ENCODE results near the gene KCNJ6. TPM values are rescaled to one million over a fixed set of nuclear protein-coding genes. Genes with fewer than 3 reads are reported as not detected.

The KCNJ6 gene
- total RNA-seq, 1 experiment from 2014 or later = not detected

DNA sequence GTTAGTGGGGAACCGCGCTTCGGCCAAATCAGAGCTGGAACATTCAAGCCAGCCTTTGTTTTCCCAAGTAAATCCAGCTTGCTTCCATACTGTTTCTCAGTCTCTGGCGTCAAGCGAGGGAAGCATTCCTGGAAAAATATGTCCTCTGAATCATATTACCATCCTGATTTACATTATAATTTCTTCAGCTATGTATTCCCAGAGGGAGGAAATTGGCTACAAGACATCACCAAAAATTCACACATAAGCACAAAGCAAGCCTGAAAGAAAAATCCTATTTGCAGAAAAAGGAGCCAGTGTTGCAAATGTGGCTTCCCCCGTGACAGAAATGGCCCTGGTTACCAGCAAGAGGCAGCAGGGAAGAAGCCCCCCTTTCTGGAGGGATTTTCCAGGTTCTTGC is 233.3 kb downstream of the KCNJ6 start:
- ATAC-seq (no peak), DNase-seq (ENCODE audit: low read depth, low spot score) (no peak)
- no peaks in the 10 kb centered on the region for H4K20me1 ChIP-seq (ENCODE audit: insufficient read depth)
- RAD21 ChIA-PET (ENCODE audit: low non-redundant PET in 1 of 2, low total read pairs in 2 of 2, uncharacterized antibody in 2 of 2, unreplicated experiment in 2 of 2) = no interaction called here
- H3K27ac ChIP-seq (ENCODE audit: low read depth, low read length) = no peak overlapping the region
- no peaks in the 10 kb centered on the region for H3K36me3 ChIP-seq (ENCODE audit: control insufficient read depth in 1 of 2, insufficient read depth in 2 of 2, low read length in 2 of 2)
- POLR2A ChIA-PET = no interaction called here
- CTCF ChIA-PET = no interaction called here
- TF ChIP-seq CEBPB (IDR thresholded peaks at IDR 0.05; ENCODE audit: low read depth) = no peak
- no peaks in the 10 kb centered on the region for H3K9me3 ChIP-seq (ENCODE audit: control insufficient read depth in 1 of 2, insufficient read depth in 1 of 2, low read depth in 1 of 2, low read length in 2 of 2)
- no TSS peak for BruUV-seq (replicated peaks)
- no peaks in the 10 kb centered on the region for H3K9me2 ChIP-seq (ENCODE audit: insufficient read depth)
- H3K4me1 ChIP-seq (ENCODE audit: control insufficient read depth in 1 of 2, insufficient read depth in 2 of 2, low read length in 2 of 2) = no peaks in the 10 kb centered on the region
- peaks cover 26% of the 10 kb centered on the region for H3K27me3 ChIP-seq (ENCODE audit: insufficient read depth, low read length)
- H3K4me3 ChIP-seq (replicated peaks in 1 of 2; ENCODE audit: low read depth in 1 of 2, low read length in 2 of 2) = no peak overlapping the region
- H3K4me2 ChIP-seq (ENCODE audit: low read length) = no peak overlapping the region
- intact Hi-C loops (cut with micrococcal nuclease) = no loop called here
- H2AFZ ChIP-seq (ENCODE audit: low read depth, low read length, poor library complexity, severe bottlenecking) = no peak overlapping the region
- H3K79me2 ChIP-seq (ENCODE audit: insufficient read depth, low read length) = no peaks in the 10 kb centered on the region
- no peak overlapping the region for H3K9ac ChIP-seq (ENCODE audit: low read length)

DNA sequence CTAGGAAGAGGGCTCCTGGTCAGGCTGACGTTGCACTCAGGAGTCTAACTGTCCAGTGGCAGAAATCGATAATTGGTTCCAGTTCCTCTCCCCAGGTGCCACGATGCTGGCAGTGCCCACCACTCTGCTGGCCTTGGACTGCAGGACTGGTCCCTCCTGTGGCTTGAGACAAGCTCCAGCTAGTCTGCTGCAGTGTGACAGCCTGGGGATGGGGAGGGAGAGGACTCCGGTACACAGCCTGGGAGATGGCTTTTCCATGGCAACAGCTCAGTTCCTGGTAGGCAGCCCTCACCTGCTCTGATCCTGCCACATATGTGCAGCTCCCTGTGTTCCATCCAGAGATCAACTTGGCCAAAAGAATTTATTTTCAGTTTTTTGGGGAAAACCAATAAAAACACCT is 239.3 kb downstream of the KCNJ6 start:
- no TSS peak for BruUV-seq (replicated peaks)
- TF ChIP-seq SRF (IDR thresholded peaks at IDR 0.05; ENCODE audit: low read depth) (no peak), YY1 (IDR thresholded peaks at IDR 0.05; ENCODE audit: extremely low read depth, insufficient replicate concordance, low read depth, low read length) (no peak), ZFX (IDR thresholded peaks at IDR 0.05) (no peak), CTCF (IDR thresholded peaks at IDR 0.05 in 2 of 3, conservative IDR thresholded peaks at IDR 0.05 in 1 of 3; ENCODE audit: borderline replicate concordance in 1 of 3, insufficient read depth in 1 of 3, low read depth in 2 of 3, low read length in 2 of 3) (no peak), ZNF274 (IDR thresholded peaks at IDR 0.05; ENCODE audit: low read depth, low read length) (no peak), MAX (IDR thresholded peaks at IDR 0.05) (no peak), EZH2phosphoT487 (IDR thresholded peaks at IDR 0.05; ENCODE audit: borderline replicate concordance) (no peak), RAD21 (IDR thresholded peaks at IDR 0.05; ENCODE audit: low read depth) (no peak), TCF7L2 (IDR thresholded peaks at IDR 0.05; ENCODE audit: borderline replicate concordance, extremely low read depth, insufficient read depth, insufficient read length) (no peak), ELF1 (IDR thresholded peaks at IDR 0.05; ENCODE audit: borderline replicate concordance, low read depth) (no peak)
- TF ChIP-seq, protein P1, sequence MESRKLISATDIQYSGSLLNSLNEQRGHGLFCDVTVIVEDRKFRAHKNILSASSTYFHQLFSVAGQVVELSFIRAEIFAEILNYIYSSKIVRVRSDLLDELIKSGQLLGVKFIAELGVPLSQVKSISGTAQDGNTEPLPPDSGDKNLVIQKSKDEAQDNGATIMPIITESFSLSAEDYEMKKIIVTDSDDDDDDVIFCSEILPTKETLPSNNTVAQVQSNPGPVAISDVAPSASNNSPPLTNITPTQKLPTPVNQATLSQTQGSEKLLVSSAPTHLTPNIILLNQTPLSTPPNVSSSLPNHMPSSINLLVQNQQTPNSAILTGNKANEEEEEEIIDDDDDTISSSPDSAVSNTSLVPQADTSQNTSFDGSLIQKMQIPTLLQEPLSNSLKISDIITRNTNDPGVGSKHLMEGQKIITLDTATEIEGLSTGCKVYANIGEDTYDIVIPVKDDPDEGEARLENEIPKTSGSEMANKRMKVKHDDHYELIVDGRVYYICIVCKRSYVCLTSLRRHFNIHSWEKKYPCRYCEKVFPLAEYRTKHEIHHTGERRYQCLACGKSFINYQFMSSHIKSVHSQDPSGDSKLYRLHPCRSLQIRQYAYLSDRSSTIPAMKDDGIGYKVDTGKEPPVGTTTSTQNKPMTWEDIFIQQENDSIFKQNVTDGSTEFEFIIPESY (IDR thresholded peaks at IDR 0.05; ENCODE audit: extremely low read depth, insufficient replicate concordance, low read length) = no peak

More for the DNA sequence above, 239.3 kb downstream of the KCNJ6 start:
- POLR2A ChIA-PET = no interaction called here
- no peak overlapping the region for H3K27ac ChIP-seq (ENCODE audit: low read depth, low read length)
- H3K9me2 ChIP-seq (ENCODE audit: insufficient read depth) = no peaks in the 10 kb centered on the region
- RAD21 ChIA-PET (ENCODE audit: low non-redundant PET in 1 of 2, low total read pairs in 2 of 2, uncharacterized antibody in 2 of 2, unreplicated experiment in 2 of 2) = no interaction called here
- H4K20me1 ChIP-seq (ENCODE audit: insufficient read depth) = no peaks in the 10 kb centered on the region
- H3K9ac ChIP-seq (ENCODE audit: low read length) = no peak overlapping the region
- H3K4me3 ChIP-seq (replicated peaks in 1 of 2; ENCODE audit: low read depth in 1 of 2, low read length in 2 of 2) = no peak overlapping the region
- no peaks in the 10 kb centered on the region for H3K9me3 ChIP-seq (ENCODE audit: control insufficient read depth in 1 of 2, insufficient read depth in 1 of 2, low read depth in 1 of 2, low read length in 2 of 2)
- CTCF ChIA-PET = interaction anchor here (1.2 to 1.3 kb wide), 2 partner anchors 24 to 35 kb away, joined by 3 read pairs; no protein-coding TSS in a partner anchor
- no peaks in the 10 kb centered on the region for H3K79me2 ChIP-seq (ENCODE audit: insufficient read depth, low read length)
- H3K36me3 ChIP-seq (ENCODE audit: control insufficient read depth in 1 of 2, insufficient read depth in 2 of 2, low read length in 2 of 2) = no peaks in the 10 kb centered on the region
- intact Hi-C loops (cut with micrococcal nuclease) = no loop called here
- ATAC-seq = no peak
- no peak overlapping the region for H2AFZ ChIP-seq (ENCODE audit: low read depth, low read length, poor library complexity, severe bottlenecking)
- H3K4me1 ChIP-seq (ENCODE audit: control insufficient read depth in 1 of 2, insufficient read depth in 2 of 2, low read length in 2 of 2) = peaks cover 0 to 8% of the 10 kb centered on the region in 2 experiments; a peak in 1 of 4 replicates
- H3K27me3 ChIP-seq (ENCODE audit: insufficient read depth, low read length) = peaks cover 35% of the 10 kb centered on the region
- H3K4me2 ChIP-seq (ENCODE audit: low read length) = no peak overlapping the region
- DNase-seq (ENCODE audit: low read depth, low spot score) = no peak

Measured in HCT116 (cell line).